Measurements from ENCODE around the gene NEMF. TPM values are rescaled to one million over a fixed set of nuclear protein-coding genes. Genes with fewer than 3 reads are reported as not detected.

The NEMF gene, protein sequence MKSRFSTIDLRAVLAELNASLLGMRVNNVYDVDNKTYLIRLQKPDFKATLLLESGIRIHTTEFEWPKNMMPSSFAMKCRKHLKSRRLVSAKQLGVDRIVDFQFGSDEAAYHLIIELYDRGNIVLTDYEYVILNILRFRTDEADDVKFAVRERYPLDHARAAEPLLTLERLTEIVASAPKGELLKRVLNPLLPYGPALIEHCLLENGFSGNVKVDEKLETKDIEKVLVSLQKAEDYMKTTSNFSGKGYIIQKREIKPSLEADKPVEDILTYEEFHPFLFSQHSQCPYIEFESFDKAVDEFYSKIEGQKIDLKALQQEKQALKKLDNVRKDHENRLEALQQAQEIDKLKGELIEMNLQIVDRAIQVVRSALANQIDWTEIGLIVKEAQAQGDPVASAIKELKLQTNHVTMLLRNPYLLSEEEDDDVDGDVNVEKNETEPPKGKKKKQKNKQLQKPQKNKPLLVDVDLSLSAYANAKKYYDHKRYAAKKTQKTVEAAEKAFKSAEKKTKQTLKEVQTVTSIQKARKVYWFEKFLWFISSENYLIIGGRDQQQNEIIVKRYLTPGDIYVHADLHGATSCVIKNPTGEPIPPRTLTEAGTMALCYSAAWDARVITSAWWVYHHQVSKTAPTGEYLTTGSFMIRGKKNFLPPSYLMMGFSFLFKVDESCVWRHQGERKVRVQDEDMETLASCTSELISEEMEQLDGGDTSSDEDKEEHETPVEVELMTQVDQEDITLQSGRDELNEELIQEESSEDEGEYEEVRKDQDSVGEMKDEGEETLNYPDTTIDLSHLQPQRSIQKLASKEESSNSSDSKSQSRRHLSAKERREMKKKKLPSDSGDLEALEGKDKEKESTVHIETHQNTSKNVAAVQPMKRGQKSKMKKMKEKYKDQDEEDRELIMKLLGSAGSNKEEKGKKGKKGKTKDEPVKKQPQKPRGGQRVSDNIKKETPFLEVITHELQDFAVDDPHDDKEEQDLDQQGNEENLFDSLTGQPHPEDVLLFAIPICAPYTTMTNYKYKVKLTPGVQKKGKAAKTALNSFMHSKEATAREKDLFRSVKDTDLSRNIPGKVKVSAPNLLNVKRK
- 87.9 and 104 TPM in 2 replicates for total RNA-seq (ENCODE audit: low replicate concordance)
- long read RNA-seq, partial matches to known transcripts: 188 of 235 reads
- long read RNA-seq, other reads (novel, unspliced or antisense): 44 of 235 reads

DNA sequence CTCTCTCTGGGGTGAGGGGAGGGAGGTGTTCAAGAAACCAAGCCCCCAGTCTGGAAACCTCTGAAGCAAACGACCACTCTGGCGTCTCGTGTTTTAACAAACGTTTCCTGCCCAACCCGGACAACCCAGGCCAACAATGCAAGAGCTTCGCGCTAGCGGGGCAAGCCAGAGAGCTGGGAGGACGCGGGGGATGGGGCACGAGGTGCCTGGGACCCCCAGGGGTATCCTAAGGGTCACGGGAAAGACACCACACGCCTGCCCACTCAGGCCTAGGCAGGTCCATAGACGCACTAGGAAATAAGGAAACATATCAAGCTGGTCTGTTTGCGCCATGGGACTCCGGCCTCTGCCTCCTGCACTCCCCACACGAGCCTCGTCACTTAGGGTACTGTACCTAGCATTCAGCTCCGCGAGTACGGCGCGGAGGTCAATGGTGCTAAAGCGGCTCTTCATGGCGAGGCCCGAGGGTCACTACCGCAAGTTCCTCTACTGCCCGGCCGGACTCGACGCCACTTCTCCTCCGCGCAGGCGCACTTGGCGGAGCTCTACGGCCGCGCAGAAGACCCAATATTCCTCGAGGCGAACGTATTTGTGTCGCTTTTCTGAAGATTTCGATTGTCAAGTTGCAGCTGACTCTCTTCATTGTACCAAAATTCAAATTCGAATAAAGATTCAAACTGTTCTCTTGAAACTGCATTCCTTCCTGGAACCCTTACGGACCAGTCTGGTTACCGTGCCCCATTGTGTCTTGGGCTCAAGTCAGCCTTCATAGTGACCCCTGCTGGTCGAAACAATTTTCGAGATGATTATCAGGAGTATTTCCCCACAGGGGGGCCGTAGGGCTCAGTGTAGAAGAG lies at the start of gene NEMF:
Gene NEMF, minus strand, starts transcription at position 488 of the 857 bp plus-strand sequence. Its CDS starts 35 bp downstream, at position 453.
- Mint-ChIP-seq H3K36me3 (peaks cover 12% of the 10 kb centered on the region), H3K27ac (peak within 1 kb of the TSS; percentile 98), H3K27me3 (no peaks in the 10 kb centered on the region), H3K4me3 (peak within 1 kb of the TSS; percentile 99), H3K9me3 (no peaks in the 10 kb centered on the region), H3K4me1 (ENCODE audit: unreplicated experiment) (peaks cover 17% of the 10 kb centered on the region)
- peak; percentile 86 for DNase-seq (ENCODE audit: extremely low spot score, unreplicated experiment)
- TF ChIP-seq, protein P1, sequence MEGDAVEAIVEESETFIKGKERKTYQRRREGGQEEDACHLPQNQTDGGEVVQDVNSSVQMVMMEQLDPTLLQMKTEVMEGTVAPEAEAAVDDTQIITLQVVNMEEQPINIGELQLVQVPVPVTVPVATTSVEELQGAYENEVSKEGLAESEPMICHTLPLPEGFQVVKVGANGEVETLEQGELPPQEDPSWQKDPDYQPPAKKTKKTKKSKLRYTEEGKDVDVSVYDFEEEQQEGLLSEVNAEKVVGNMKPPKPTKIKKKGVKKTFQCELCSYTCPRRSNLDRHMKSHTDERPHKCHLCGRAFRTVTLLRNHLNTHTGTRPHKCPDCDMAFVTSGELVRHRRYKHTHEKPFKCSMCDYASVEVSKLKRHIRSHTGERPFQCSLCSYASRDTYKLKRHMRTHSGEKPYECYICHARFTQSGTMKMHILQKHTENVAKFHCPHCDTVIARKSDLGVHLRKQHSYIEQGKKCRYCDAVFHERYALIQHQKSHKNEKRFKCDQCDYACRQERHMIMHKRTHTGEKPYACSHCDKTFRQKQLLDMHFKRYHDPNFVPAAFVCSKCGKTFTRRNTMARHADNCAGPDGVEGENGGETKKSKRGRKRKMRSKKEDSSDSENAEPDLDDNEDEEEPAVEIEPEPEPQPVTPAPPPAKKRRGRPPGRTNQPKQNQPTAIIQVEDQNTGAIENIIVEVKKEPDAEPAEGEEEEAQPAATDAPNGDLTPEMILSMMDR (conservative IDR thresholded peaks at IDR 0.05): peak; percentile 89

DNA sequence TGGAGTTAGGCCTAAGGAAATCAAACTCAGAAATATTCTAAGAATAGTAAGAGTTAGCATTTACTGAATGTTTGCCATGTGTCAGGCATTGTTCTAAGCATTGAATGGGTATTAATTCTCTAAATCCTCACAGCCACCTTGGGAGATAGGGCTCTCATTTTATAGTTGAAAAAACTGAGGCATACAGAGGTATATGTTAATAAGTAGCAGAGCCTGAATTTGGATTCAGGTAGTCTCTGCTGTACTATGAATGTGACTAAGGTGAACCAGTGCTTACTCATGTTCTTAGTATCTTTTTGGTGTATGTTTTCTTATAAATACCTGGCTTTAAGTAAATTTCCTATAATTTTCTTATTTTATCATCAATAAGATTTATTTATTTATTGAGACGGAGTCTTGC lies 48.4 kb upstream of the NEMF start:
- H3K27me3 Mint-ChIP-seq: no peaks in the 10 kb centered on the region
- TF ChIP-seq, protein P1 (conservative IDR thresholded peaks at IDR 0.05): no peak

GRCh38 chr14:49898485-49898884 lies 45.9 kb upstream of the NEMF start:
- peak overlapping the region; percentile 75 for H3K4me3 Mint-ChIP-seq
- TF ChIP-seq, protein P1 (conservative IDR thresholded peaks at IDR 0.05): no peak
- no peaks in the 10 kb centered on the region for H3K9me3 Mint-ChIP-seq
- peaks cover 49% of the 10 kb centered on the region for H3K36me3 Mint-ChIP-seq
- DNase-seq (ENCODE audit: extremely low spot score, unreplicated experiment): no peak
- H3K27ac Mint-ChIP-seq: peak overlapping the region; percentile 64
- H3K27me3 Mint-ChIP-seq: no peaks in the 10 kb centered on the region
- H3K4me1 Mint-ChIP-seq (ENCODE audit: unreplicated experiment): peaks cover 28% of the 10 kb centered on the region

More for the DNA sequence above, 48.4 kb upstream of the NEMF start:
- Mint-ChIP-seq H3K36me3 (peaks cover 27% of the 10 kb centered on the region), H3K27ac (no peak overlapping the region), H3K4me3 (no peak overlapping the region), H3K9me3 (no peaks in the 10 kb centered on the region), H3K4me1 (ENCODE audit: unreplicated experiment) (peaks cover 19% of the 10 kb centered on the region)
- DNase-seq (ENCODE audit: extremely low spot score, unreplicated experiment): no peak

GRCh38 chr14:49897965-49898364 lies 45.4 kb upstream of the NEMF start:
- no peaks in the 10 kb centered on the region for H3K27me3 Mint-ChIP-seq
- DNase-seq (ENCODE audit: extremely low spot score, unreplicated experiment): no peak
- peak overlapping the region; percentile 64 for H3K27ac Mint-ChIP-seq
- peaks cover 49% of the 10 kb centered on the region for H3K36me3 Mint-ChIP-seq
- peak overlapping the region; percentile 75 for H3K4me3 Mint-ChIP-seq
- no peaks in the 10 kb centered on the region for H3K9me3 Mint-ChIP-seq
- peaks cover 28% of the 10 kb centered on the region for H3K4me1 Mint-ChIP-seq (ENCODE audit: unreplicated experiment)
- TF ChIP-seq, protein P1 (conservative IDR thresholded peaks at IDR 0.05): no peak

All from type B pancreatic cell (in vitro differentiated cells).